Upper lobe of left lung (tissue), 6 donors: ENCODE results near the gene DLST. TPM values are rescaled to one million over a fixed set of nuclear protein-coding genes. Genes with fewer than 3 reads are reported as not detected.

Experiments used
- ATAC-seq, 2 donors: fragments of 200-7000 bp; cut with Tn5 transposase; one replicate each; pipeline ENCODE4 v1.9.1; 2022; ENCODE audit warnings: mild to moderate bottlenecking in 2 of 2, moderate library complexity in 2 of 2; ENCODE audit not compliant: low FRiP score in 2 of 2
- DNase-seq, 2 donors: peaks; one replicate each; pipeline ENCODE4 v3.0.0-alpha.2; 2019 to 2020
- H3K27ac ChIP-seq, 4 donors: fragments of 200-600 bp; sonication (generic); one replicate each; pipeline ENCODE4 v1.5.1; 2016 to 2019
- H3K27me3 ChIP-seq, 4 donors: fragments of 200-600 bp; sonication (generic); one replicate each; pipeline ENCODE4 v1.5.1; 2017 to 2019
- H3K36me3 ChIP-seq, 4 donors: fragments of 200-600 bp; sonication (generic); one replicate each; pipeline ENCODE4 v1.5.1; 2016 to 2019
- H3K4me1 ChIP-seq, 4 donors: fragments of 200-600 bp; sonication (generic); one replicate each; pipeline ENCODE4 v1.5.1; 2018 to 2019
- H3K4me3 ChIP-seq, 4 donors: fragments of 200-600 bp; sonication (generic); one replicate each; pipeline ENCODE4 v1.5.1; 2017 to 2019; ENCODE audit warnings: mild to moderate bottlenecking in 2 of 4, moderate library complexity in 1 of 4
- H3K9me3 ChIP-seq, 4 donors: fragments of 200-600 bp; sonication (generic); one replicate each; pipeline ENCODE4 v1.5.1; 2018 to 2019
- EP300 ChIP-seq, 4 donors: sonication (generic); formaldehyde crosslinking; IDR thresholded peaks; one replicate each; pipeline ENCODE4 v1.5.1; 2017; ENCODE audit warnings: antibody characterized with exemption in 4 of 4, control low read depth in 2 of 4
- POLR2A ChIP-seq, 4 donors: fragments of 450-650 bp; IDR thresholded peaks; one replicate each; pipeline ENCODE4 v1.5.1; 2016 to 2017; ENCODE audit warnings: antibody characterized with exemption in 4 of 4, mild to moderate bottlenecking in 2 of 4
- POLR2AphosphoS5 ChIP-seq, 2 donors: sonication (generic); formaldehyde crosslinking; IDR thresholded peaks; one replicate each; pipeline ENCODE4 v1.5.1; 2017; ENCODE audit warnings: antibody characterized with exemption in 2 of 2
- WGBS, 2 donors: methylation state at CpG; one replicate each; pipeline ENCODE4 v1.1.5; 2017 to 2018; 5-methylcytosine and 5-hydroxymethylcytosine counted together
- total RNA-seq, 6 donors: library from RNA; depleted of rRNA in 4 of 6; stranded (reverse); fragments of >200 nt in 4 of 6; gene quantifications; one replicate each; pipeline versions ENCODE4 v1.1.0 to v1.2.1, GENCODE V29; 2016 to 2021
- TF ChIP-seq, protein P1 (sequence below), 6 experiments: fragments of 450-650 bp in 4 of 6; fragments of 200-600 bp in 2 of 6; sonication (generic) in 2 of 6; IDR thresholded peaks; one replicate each; pipeline ENCODE4 v1.5.1; 2016 to 2019; ENCODE audit warnings: antibody characterized with exemption in 6 of 6
- donor health status: DM: no; HTN: no; CAD: no; lungs with moderate emphysema.
- donor health status: DM: no; HTN: yes; CAD: no; lungs with severe emphysema.

DLST gene
- total RNA-seq, 6 donors from 2014 or later: 81.0 to 95.3 (median 83.1) TPM

DNA sequence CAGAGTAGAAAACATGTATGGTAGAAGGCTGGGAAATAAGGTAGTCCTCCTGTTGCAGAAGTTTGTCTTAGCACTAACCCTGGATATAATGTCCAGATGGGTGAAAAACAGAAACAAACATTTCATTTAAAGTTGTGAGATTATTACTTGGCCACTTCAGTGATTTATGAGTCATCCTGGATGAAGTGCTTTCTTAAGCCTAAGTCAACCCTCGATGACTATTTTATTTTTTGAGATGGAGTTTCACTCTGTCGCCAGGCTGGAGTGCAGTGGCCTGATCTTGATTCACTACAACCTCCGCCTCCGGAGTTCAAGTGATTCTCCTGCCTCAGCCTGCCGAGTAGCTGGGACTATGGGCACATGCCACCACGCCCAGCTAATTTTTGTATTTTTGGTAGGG, 10.2 kb downstream of the DLST start:
- Histone ChIP-seq H3K9me3 (no peaks in the 10 kb centered on the region), H3K4me1 (peaks cover 8 to 18% (median 10%) of the 10 kb centered on the region in 4 donors), H3K4me3 (no peak overlapping the region), H3K36me3 (peaks cover 43 to 85% (median 69%) of the 10 kb centered on the region in 4 donors), H3K27me3 (no peaks in the 10 kb centered on the region), H3K27ac (no peak overlapping the region)
- DNase-seq: peak in 1 of 2 donors; percentile 70
- WGBS, 2 donors: 65 to 80% methylated on average over 4 to 6 of the region's 6 CpGs
- TF ChIP-seq, protein P1, sequence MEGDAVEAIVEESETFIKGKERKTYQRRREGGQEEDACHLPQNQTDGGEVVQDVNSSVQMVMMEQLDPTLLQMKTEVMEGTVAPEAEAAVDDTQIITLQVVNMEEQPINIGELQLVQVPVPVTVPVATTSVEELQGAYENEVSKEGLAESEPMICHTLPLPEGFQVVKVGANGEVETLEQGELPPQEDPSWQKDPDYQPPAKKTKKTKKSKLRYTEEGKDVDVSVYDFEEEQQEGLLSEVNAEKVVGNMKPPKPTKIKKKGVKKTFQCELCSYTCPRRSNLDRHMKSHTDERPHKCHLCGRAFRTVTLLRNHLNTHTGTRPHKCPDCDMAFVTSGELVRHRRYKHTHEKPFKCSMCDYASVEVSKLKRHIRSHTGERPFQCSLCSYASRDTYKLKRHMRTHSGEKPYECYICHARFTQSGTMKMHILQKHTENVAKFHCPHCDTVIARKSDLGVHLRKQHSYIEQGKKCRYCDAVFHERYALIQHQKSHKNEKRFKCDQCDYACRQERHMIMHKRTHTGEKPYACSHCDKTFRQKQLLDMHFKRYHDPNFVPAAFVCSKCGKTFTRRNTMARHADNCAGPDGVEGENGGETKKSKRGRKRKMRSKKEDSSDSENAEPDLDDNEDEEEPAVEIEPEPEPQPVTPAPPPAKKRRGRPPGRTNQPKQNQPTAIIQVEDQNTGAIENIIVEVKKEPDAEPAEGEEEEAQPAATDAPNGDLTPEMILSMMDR (IDR thresholded peaks at IDR 0.05): no peak
- TF ChIP-seq POLR2AphosphoS5 (IDR thresholded peaks at IDR 0.05) (no peak), POLR2A (IDR thresholded peaks at IDR 0.05) (no peak), EP300 (IDR thresholded peaks at IDR 0.05) (no peak)
- ATAC-seq: peak in 1 of 2 donors; percentile 43

DNA sequence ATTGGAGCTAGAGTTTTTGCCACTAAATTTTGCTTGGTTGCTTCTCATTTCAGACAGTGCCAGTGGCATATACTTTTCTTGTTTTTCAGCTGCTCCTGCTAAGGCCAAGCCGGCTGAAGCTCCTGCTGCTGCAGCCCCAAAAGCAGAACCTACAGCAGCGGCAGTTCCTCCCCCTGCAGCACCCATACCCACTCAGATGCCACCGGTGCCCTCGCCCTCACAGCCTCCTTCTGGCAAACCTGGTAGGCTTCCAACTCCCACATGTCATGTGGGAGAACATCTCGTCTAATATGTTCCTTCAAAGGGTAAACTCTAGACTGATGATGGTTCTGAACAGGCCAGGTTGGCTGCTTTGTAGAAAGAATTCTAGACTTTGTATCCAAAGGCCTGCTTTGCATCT, 11.0 kb downstream of the DLST start:
- peaks cover 4 to 16% (median 10%) of the 10 kb centered on the region in 4 donors for H3K4me1 ChIP-seq
- DNase-seq (no peak), ATAC-seq (no peak)
- TF ChIP-seq POLR2A (IDR thresholded peaks at IDR 0.05): no peak
- TF ChIP-seq EP300 (IDR thresholded peaks at IDR 0.05): no peak
- no peak for TF ChIP-seq POLR2AphosphoS5 (IDR thresholded peaks at IDR 0.05)
- TF ChIP-seq, protein P1 (IDR thresholded peaks at IDR 0.05): no peak
- no peak overlapping the region for H3K4me3 ChIP-seq
- no peaks in the 10 kb centered on the region for H3K9me3 ChIP-seq
- no peak overlapping the region for H3K27ac ChIP-seq
- 79 to 81% methylated on average over 5 of the region's 5 CpGs for WGBS, 2 donors
- no peaks in the 10 kb centered on the region for H3K27me3 ChIP-seq
- peaks cover 50 to 94% (median 77%) of the 10 kb centered on the region in 4 donors for H3K36me3 ChIP-seq

DNA sequence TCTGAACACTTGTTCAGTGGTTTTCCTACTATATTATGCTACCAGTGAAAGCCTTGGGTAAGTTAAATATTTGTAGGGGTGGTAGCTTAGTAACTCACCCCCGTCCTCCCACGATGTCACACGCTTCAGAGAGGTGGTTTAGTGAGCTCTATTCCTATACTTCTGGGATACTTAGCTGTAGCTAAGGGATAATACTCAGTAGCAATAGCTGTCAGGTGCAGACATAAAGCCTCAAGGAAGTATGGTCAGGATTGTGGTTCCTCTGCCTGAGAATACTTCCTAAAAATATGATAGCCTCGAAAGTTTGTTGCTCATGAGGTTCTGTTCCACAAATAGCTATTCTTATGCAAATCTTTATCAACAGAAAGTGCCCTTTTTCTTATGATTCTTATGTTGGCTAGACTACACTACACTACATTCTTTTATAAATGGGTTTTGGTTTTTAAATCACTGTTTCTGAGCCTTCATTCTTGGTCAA, 11.9 kb downstream of the DLST start:
- Histone ChIP-seq H3K27me3 (no peaks in the 10 kb centered on the region), H3K27ac (no peak overlapping the region), H3K36me3 (peaks cover 59 to 100% (median 85%) of the 10 kb centered on the region in 4 donors), H3K4me1 (peaks cover 4 to 11% (median 6%) of the 10 kb centered on the region in 4 donors), H3K4me3 (no peak overlapping the region), H3K9me3 (no peaks in the 10 kb centered on the region)
- TF ChIP-seq POLR2AphosphoS5 (IDR thresholded peaks at IDR 0.05): no peak
- DNase-seq (no peak), ATAC-seq (peak in 1 of 2 donors; percentile 38)
- 71% methylated on average over 2 to 4 of the region's 4 CpGs for WGBS, 2 donors

DNA sequence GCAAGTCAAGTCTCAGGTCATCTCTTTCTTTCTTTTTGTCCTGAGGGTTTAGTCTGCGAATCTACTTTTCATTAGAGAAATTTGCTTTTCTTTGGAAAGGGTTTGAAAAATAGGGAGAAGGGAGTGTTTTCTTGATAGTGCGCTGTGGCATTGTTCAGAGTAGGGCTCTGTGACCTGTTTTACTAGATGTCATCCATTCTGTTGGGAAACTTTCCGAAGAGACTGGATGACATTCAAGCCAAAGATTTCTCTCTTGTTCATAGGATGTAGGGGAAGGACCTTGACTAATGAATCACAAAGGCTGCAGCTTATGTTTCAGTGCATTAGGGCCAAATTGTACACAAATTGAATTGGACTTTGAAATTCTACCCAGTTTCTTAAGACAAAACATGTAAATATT, 14.7 kb downstream of the DLST start:
- DNase-seq (no peak), ATAC-seq (no peak)
- WGBS, 2 donors: 94 to 96% methylated on average over 3 of the region's 3 CpGs
- Histone ChIP-seq H3K4me3 (no peak overlapping the region), H3K9me3 (no peaks in the 10 kb centered on the region), H3K27ac (no peak overlapping the region), H3K27me3 (no peaks in the 10 kb centered on the region), H3K4me1 (peaks cover 4 to 10% (median 4%) of the 10 kb centered on the region in 4 donors), H3K36me3 (peaks cover 81 to 100% (median 94%) of the 10 kb centered on the region in 4 donors)
- no peak for TF ChIP-seq POLR2A (IDR thresholded peaks at IDR 0.05)
- no peak for TF ChIP-seq POLR2AphosphoS5 (IDR thresholded peaks at IDR 0.05)
- TF ChIP-seq, protein P1 (IDR thresholded peaks at IDR 0.05): no peak

DNA sequence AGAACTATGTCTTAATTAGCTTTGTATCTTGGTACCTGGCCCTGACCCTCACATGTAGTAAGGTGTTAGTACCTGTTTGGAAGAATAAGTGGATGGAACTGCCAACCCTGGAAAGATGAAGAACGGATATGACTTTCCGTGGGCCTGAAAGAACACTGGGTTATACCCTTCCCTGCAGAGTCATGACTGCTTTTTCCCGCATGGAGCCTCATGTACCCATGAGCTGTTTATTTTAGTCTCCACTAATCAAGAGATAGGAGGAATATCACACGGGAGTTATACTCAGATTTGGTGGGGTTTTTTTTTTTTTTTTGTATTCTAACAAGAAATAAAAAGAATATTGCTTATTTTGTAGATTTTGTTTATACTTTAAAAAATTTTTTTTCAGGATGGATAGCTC, 15.9 kb downstream of the DLST start:
- WGBS, 2 donors: 83 to 85% methylated on average over 4 of the region's 4 CpGs
- TF ChIP-seq POLR2A (IDR thresholded peaks at IDR 0.05) (no peak), POLR2AphosphoS5 (IDR thresholded peaks at IDR 0.05) (no peak), EP300 (IDR thresholded peaks at IDR 0.05) (no peak)
- TF ChIP-seq, protein P1 (IDR thresholded peaks at IDR 0.05): no peak
- Histone ChIP-seq H3K4me1 (peaks cover 3 to 5% (median 4%) of the 10 kb centered on the region in 4 donors), H3K36me3 (peaks cover 92 to 100% (median 97%) of the 10 kb centered on the region in 4 donors), H3K9me3 (no peaks in the 10 kb centered on the region), H3K27me3 (no peaks in the 10 kb centered on the region), H3K4me3 (no peak overlapping the region), H3K27ac (no peak overlapping the region)
- ATAC-seq: no peak
- no peak for DNase-seq
